HCT116 (cell line): ENCODE results near the gene PRRT2.

Experiments used
- ATF3 ChIP-seq: IDR thresholded peaks from 2 replicates; pipeline ENCODE4 v1.6.1; 2012
- CTCF ChIP-seq, 3 experiments: fragments of 200-600 bp in 1 of 3; sonication (generic) in 1 of 3; IDR thresholded peaks in 2 of 3; conservative IDR thresholded peaks in 1 of 3; 2 replicates each; pipeline ENCODE4 v1.5.1; 2012 to 2017; ENCODE audit warnings: low read depth in 2 of 3, low read length in 2 of 3, antibody characterized with exemption in 1 of 3, borderline replicate concordance in 1 of 3, control low read depth in 1 of 3, mild to moderate bottlenecking in 1 of 3, mixed read lengths in 1 of 3, mixed run types in 1 of 3, moderate library complexity in 1 of 3; ENCODE audit not compliant: insufficient read depth in 1 of 3
- ELF1 ChIP-seq: IDR thresholded peaks from 2 replicates; pipeline ENCODE4 v1.6.1; 2012; ENCODE audit warnings: low read depth, borderline replicate concordance
- EZH2 ChIP-seq: fragments of 200-600 bp; sonication (generic); IDR thresholded peaks from 2 replicates; pipeline ENCODE4 v1.6.1; 2017; ENCODE audit warnings: antibody characterized with exemption, mixed run types
- MAX ChIP-seq: IDR thresholded peaks from 2 replicates; pipeline ENCODE4 v1.6.1; 2012
- POLR2A ChIP-seq: IDR thresholded peaks from 2 replicates; pipeline ENCODE4 v1.7.0; 2011; ENCODE audit warnings: borderline replicate concordance; ENCODE audit not compliant: insufficient read depth, insufficient read length; ENCODE audit errors: extremely low read depth
- POLR2AphosphoS5 ChIP-seq: IDR thresholded peaks from 2 replicates; pipeline ENCODE4 v1.6.1; 2011; ENCODE audit warnings: mild to moderate bottlenecking, low read depth, low read length, moderate library complexity
- SIN3A ChIP-seq: IDR thresholded peaks from 2 replicates; pipeline ENCODE4 v1.6.1; 2012; ENCODE audit warnings: low read depth
- SP1 ChIP-seq: IDR thresholded peaks from 2 replicates; pipeline ENCODE4 v1.6.1; 2012; ENCODE audit warnings: low read depth
- SRF ChIP-seq: IDR thresholded peaks from 2 replicates; pipeline ENCODE4 v1.6.1; 2012; ENCODE audit warnings: low read depth
- YY1 ChIP-seq: IDR thresholded peaks from 2 replicates; pipeline ENCODE4 v1.6.1; 2011; ENCODE audit warnings: low read length, low read depth, moderate library complexity, mild to moderate bottlenecking; ENCODE audit not compliant: insufficient replicate concordance; ENCODE audit errors: extremely low read depth

GRCh38 chr16:29802416-29802935 is 9.5 kb upstream of the PRRT2 start:
- TF ChIP-seq EZH2: no peak
- TF ChIP-seq CTCF (IDR thresholded peaks at IDR 0.05 in 2 of 3, conservative IDR thresholded peaks at IDR 0.05 in 1 of 3; ENCODE audit: borderline replicate concordance in 1 of 3, insufficient read depth in 1 of 3, low read depth in 2 of 3, low read length in 2 of 3): no peak
- TF ChIP-seq POLR2A: no peak
- no peak for TF ChIP-seq MAX
- no peak for TF ChIP-seq POLR2AphosphoS5
- no peak for TF ChIP-seq ELF1
- TF ChIP-seq SRF: no peak
- no peak for TF ChIP-seq SIN3A
- no peak for TF ChIP-seq SP1
- TF ChIP-seq ATF3: no peak
- no peak for TF ChIP-seq YY1
